NCI-H524 treated with DMSO at 0.1 percent for 48 hours (cell line): ENCODE results near the gene DPP7.

Experiments used
- DNase-seq: peaks from one replicate; lab custom pipeline; 2025; lab: John Stamatoyannopoulos, UW

DPP7 gene

GRCh38 chr9:137114613-137115393 is at the start of gene DPP7:
Gene DPP7 (minus strand): TSS chr9:137114733. CDS start chr9:137114713, 20 bp downstream.
- no peak for DNase-seq

GRCh38 chr9:137163805-137164204 is 49.3 kb upstream of the DPP7 start:
- no peak for DNase-seq

GRCh38 chr9:137163365-137163715 is 48.8 kb upstream of the DPP7 start:
- no peak for DNase-seq

GRCh38 chr9:137162505-137163364 is 48.2 kb upstream of the DPP7 start:
- DNase-seq: no peak

DNA sequence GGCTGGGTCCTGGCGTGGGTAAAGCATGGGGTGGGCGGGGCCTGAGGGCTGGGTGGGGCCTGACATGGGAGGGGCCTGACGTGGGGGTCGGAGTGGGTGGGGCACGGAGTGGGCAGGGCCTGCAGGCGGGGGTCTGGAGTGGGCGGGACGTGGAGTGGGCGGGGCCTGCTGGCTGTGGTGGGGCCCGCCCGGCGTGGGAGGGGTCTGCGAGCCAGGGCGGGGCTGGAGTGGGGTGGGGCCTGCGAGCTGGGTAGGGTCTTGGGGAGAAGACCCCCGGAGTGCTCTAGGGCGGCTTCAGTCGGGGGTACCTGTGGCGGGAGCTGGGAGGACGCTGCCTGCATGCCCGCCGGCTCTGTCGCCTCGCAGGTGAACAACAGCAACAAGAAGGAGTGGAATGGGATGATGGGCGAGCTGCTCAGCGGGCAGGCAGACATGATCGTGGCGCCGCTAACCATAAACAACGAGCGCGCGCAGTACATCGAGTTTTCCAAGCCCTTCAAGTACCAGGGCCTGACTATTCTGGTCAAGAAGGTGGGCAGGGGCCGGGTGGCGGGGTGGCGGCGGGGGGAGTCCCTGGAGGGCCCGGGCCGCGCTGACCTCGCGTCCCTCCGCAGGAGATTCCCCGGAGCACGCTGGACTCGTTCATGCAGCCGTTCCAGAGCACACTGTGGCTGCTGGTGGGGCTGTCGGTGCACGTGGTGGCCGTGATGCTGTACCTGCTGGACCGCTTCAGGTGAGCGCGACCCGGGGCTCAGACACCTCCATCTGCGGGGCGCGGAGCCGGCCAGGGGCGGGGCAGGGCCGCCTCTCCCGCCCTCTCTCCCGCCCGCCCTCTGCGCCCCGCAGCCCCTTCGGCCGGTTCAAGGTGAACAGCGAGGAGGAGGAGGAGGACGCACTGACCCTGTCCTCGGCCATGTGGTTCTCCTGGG is 47.3 kb upstream of the DPP7 start:
- DNase-seq: no peak

GRCh38 chr9:137160716-137161557 is 46.4 kb upstream of the DPP7 start:
- no peak for DNase-seq

- no peak for DNase-seq
These were observed 45.5 kb upstream of the DPP7 start for GRCh38 chr9:137160054-137160425.

DNA sequence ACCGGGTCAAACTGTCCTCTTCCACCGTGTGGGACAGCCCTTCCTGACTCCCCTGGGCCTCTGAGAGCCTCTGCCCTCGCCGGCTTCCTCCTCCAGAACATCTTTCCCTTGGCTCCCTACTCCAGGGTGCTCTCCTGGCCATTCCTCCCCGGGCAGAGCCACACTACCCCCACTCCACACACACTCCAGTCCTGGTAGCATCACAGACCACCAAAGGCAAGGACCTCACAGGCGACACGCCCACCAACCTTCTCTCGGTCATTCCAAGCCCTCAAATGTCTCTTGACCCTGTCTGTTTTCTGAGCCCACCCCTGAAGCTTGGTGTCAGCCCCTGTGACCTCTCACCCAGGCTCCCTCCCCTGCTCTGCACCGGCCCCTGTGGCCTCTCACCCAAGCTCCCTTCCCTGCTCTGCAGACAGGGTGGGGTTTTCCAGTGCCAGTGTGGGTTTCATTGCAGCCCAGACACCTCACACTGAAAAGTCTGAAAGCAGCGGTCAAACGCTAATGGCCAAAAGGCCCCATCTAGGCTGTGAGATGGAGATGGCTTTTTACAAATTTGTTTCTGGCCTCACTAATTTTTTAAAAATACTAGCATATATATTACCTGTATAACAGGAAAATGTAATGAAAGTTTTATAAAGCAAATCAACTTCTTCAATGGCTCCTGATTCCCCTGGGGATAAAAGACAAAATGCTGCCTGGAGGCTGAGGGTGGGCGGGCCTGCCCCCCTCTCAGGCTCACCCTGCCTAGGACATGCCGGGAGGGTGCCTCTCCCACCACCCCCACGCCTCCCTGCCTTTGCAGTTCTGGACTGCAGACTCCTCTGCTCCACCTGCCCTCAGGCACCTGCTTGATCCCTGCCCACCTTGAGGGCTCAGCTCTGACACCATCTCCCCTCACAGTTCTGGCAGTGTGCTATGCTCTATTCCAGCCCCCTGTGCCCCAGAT is 44.8 kb upstream of the DPP7 start:
- no peak for DNase-seq

GRCh38 chr9:137158625-137159024 is 44.1 kb upstream of the DPP7 start:
- DNase-seq: no peak

DNA sequence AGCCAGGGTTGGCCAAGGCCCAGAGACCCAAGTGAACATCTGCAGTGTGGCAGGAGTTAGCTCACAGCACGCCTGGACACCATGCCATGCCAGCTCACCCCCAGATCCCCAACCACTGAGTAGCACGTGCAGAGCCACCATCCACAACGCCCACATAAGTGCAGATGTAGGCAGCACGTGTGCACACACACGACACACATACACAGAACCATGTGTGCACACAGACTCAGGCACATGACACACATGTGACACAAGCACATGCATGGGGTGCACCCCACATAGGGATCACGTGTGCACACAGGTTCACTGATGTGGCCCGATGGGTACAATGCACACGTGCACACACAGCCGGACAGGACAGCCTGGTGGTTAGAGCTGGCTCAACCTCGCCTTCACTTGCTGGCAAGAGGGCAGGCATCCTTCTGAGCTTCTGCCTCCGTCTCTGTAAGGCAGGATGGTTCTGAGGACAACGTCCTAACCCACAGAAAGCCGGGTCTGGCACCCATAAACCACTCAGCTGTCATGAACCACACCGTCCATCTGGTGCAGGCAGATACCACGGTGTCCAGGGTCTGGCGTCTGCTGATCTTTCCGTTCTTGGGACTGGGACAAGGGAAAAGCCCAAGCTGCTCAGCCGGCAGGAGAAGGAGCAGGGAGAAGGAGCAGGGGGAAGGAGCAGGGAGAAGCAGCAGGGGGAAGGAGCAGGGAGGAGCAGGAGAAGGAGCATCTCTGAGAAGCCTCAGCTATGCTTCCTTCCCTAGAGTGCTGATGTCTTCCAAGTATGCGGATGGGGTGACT is 43.3 kb upstream of the DPP7 start:
- no peak for DNase-seq

DNA sequence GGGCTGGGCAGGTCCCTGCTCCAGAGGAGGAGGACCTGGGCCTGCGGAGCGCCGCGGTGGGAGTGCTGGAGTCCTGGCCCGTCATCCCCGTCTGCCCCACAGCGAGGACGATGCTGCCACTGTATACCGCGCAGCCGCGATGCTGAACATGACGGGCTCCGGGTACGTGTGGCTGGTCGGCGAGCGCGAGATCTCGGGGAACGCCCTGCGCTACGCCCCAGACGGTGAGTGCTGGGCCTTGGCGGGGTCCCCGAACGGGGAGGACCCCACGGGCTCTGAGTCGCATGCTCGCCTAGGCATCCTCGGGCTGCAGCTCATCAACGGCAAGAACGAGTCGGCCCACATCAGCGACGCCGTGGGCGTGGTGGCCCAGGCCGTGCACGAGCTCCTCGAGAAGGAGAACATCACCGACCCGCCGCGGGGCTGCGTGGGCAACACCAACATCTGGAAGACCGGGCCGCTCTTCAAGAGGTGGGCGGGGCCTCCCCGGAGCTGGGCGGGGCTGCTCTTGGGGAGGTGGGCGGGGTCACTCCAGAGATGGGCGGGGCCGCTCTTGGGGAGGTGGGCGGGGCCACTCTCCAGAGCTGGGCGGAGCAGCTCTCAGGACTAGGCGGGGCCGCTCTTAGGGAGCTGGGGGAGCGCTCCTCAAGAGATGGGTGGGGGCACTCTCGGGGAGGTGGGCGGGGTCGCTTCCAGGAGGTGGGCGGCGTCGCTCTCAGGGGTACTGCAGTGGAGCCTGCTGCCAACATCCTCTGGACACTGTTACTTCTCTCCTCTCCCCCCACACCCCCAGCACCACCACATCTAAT is 42.2 kb upstream of the DPP7 start:
- DNase-seq: no peak

DNA sequence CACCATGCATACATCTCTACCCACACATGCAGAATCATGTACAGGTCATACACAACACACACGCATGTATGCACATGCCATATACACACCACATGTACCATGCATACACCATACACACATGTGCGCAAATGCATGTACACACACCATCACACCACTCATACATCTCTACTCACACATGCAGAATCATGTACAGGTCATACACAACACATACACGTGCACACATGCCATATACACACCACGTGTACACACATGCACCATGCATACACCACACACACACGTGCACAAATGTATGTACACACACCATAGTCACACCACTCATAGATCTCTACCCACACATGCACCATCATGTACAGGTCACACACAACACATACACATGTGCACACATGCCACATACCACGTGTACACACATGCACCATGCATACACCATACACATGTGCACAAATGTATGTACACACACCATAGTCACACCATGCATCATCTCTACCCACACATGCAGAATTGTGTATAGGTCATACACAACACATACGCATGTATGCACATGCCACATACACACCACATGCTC is 38.4 kb upstream of the DPP7 start:
- no peak for DNase-seq

- no peak for DNase-seq
These were observed 36.3 kb upstream of the DPP7 start for GRCh38 chr9:137150617-137151457.

DNA sequence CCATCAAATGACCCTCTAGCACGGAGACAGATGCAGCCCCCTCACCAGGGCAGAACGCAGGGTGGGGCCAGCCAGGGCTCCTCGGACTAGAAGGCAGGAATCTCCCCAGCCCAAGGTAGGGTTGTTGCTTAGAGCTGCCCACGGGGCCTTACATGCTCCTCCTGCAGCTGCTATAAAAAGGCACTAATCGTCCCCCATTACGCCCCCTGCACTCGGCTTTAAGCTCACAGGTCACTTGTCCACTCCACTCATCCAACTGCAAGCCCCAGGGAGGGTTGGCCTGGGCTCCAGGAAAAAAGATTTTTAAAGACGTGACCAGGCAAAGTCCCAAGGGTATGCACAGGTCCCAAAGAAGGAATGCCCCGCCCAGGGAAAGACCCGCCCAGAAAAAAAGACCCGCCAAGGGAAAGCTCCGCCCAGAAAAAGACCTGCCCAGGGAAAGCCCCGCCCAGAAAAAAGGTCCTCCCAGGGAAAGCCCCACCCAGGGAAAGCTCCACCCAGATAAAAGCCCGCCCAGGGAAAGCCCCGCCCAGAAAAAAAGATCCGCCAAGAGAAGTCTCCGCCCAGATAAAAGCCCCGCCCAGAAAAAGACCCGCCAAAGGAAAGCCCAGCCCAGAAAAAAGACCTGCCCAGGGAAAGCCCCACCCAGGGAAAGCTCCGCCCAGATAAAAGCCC is 35.5 kb upstream of the DPP7 start:
- no peak for DNase-seq

- no peak for DNase-seq
These were observed 34.8 kb upstream of the DPP7 start for GRCh38 chr9:137149363-137149762.

- DNase-seq: no peak
These were observed 34.1 kb upstream of the DPP7 start for GRCh38 chr9:137148661-137149060.

GRCh38 chr9:137148242-137148641 is 33.7 kb upstream of the DPP7 start:
- no peak for DNase-seq
